Fibroblast of villous mesenchyme (primary cell): ENCODE results near the gene TAOK2. TPM values are rescaled to one million over a fixed set of nuclear protein-coding genes. Genes with fewer than 3 reads are reported as not detected.

Experiments
- DNase-seq: peaks from one replicate; pipeline ENCODE4 v3.0.0-alpha.2; 2010; ENCODE audit warnings: low read depth
- H3K4me3 ChIP-seq: 2 replicates; pipeline ENCODE4 v1.5.1; 2011; ENCODE audit warnings: low read depth, mild to moderate bottlenecking, low read length
- CTCF ChIP-seq: IDR thresholded peaks from 2 replicates; pipeline ENCODE4 v1.5.1; 2012; ENCODE audit warnings: low read depth, mild to moderate bottlenecking, low read length; ENCODE audit not compliant: insufficient read depth
- total RNA-seq: library from RNA; depleted of rRNA; stranded (reverse); fragments of >200 nt; gene quantifications from 2 replicates; pipeline ENCODE4 v1.2.3, GENCODE V29; 2012

Gene TAOK2
- total RNA-seq, 1 donor: 63.9 TPM

- no peak for DNase-seq
- no peak overlapping the region for H3K4me3 ChIP-seq
- TF ChIP-seq CTCF: no peak
Observed at GRCh38 chr16:29989111-29989858, 15.6 kb downstream of the TAOK2 start.

GRCh38 chr16:29990034-29990433 lies 16.4 kb downstream of the TAOK2 start:
- DNase-seq: no peak
- no peak overlapping the region for H3K4me3 ChIP-seq
- no peak for TF ChIP-seq CTCF

DNA sequence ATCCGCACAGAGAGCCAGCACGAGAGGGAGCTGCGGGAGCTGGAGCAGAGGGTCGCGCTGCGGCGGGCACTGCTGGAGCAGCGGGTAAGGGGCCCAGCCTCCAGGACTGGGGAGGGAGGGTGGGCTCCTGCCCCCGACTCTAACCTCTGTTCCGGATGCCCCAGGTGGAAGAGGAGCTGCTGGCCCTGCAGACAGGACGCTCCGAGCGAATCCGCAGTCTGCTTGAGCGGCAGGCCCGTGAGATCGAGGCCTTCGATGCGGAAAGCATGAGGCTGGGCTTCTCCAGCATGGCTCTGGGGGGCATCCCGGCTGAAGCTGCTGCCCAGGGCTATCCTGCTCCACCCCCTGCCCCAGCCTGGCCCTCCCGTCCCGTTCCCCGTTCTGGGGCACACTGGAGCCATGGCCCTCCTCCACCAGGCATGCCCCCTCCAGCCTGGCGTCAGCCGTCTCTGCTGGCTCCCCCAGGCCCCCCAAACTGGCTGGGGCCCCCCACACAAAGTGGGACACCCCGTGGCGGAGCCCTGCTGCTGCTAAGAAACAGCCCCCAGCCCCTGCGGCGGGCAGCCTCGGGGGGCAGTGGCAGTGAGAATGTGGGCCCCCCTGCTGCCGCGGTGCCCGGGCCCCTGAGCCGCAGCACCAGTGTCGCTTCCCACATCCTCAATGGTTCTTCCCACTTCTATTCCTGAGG lies 17.4 kb downstream of the TAOK2 start:
- DNase-seq: no peak
- TF ChIP-seq CTCF: no peak
- H3K4me3 ChIP-seq: no peak overlapping the region

DNA sequence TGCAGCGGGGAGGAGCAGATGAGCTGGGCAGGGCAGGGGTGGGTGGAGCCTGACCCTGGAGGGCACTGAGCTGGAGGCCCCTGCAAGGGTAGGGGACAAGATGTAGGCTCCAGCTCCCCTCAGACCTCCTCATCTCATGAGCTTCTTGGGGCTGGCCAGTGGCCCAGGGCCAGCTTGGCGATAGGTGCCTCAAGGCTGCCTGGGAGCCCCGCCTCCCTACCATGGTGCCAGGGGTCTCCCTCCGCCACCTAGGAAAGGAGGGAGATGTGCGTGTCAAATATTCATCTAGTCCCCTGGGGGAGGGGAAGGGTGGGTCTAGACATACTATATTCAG lies 17.9 kb downstream of the TAOK2 start:
- no peak for DNase-seq
- H3K4me3 ChIP-seq: no peak overlapping the region
- no peak for TF ChIP-seq CTCF

- DNase-seq: peak; percentile 48
- no peak overlapping the region for H3K4me3 ChIP-seq
- TF ChIP-seq CTCF: no peak
Observed at GRCh38 chr16:29992344-29992967, 18.8 kb downstream of the TAOK2 start.

DNA sequence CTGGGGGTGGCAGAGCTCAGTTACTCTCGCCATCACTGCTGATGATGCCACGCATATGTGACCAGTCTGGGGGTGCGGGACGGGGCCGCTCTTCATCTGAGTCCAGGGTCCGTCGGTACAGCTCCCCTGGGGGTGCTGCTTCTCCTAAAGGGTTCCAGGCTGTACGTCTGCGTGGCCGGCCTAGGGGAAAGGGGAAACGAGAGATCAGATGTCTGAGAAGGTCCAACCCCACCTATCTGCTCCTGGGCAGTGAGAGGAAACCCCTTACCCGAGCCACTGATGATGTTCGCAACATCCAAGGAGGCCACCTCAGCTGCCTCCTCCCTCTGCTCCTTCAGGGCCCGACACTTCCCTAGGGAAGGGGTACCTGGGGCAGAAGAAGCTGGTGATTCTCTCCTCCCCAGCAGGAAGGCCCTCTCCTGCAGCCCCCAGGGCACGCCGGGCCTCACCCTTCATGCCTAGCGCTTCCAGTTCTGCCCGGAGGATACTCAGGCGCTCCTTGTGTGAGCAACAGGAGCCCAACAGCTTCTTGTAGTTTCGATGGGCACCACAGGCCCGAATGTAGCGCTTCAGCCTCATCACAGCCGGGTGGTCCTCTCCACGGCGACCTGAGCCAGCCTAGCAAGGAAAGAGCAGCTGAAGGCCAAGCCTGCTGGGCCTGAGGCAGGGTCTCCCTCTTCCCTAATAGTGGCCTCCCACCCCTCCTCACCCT lies 19.7 kb downstream of the TAOK2 start:
- no peak for DNase-seq
- TF ChIP-seq CTCF: no peak
- H3K4me3 ChIP-seq: no peak overlapping the region
